C4-2B (cell line): ENCODE results near the gene LRP5.

Source experiments
- CTCF ChIP-seq: fragments of 450-650 bp; conservative IDR thresholded peaks from 2 replicates; pipeline ENCODE4 v1.5.1; 2017; ENCODE audit warnings: mild to moderate bottlenecking
- ZFX ChIP-seq: fragments of 450-650 bp; IDR thresholded peaks from 2 replicates; pipeline ENCODE4 v1.6.1; 2017

DNA sequence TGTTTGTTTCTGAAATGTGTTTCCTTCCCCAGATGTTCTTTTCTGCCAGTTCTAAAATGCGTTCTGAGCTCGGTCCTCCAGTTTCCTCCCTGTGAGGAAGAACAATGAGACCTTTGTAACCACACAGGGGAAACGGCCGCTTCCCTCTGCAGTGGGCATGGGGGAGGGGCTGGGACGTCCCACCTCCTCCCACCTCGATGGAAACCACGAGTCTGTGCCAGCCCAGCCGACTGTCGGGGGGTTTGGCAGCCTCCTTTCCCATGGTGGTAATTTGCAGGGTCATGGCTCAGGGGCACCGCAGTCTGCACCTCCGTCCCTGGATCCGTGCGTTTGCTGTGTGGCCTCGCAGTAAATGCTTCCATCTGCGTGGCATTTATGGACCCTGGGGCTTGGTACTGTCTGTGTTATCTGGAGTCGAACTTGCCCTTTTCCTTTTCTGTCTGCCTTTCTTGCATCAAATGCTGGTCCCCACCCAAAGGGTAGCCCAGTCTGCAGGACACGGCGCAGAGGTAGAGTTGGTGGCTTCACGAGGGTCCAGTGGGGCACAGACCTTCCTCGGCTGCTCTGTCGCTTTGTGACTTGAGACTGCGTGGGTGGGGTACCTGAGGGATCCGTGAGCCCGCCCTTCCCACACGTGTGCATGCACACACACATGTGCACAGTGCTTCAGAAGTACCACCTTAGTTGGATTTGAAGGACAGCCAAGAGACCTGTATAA is 16.1 kb downstream of the LRP5 start:
- TF ChIP-seq CTCF (no peak), ZFX (no peak)
